SU-DHL-6 (cell line): ENCODE measurements around the gene GPR12.

Source experiments
- H2AFZ ChIP-seq: fragments of 200-600 bp; sonication (generic); 2 replicates; pipeline ENCODE4 v1.6.1; 2014; ENCODE audit warnings: low read depth, mild to moderate bottlenecking, moderate library complexity, mixed read lengths, antibody characterized with exemption, low read length; ENCODE audit not compliant: severe bottlenecking
- H3F3A ChIP-seq: fragments of 200-600 bp; shearing (Covaris generic); 2 replicates; pipeline ENCODE4 v1.6.0; 2016; ENCODE audit warnings: antibody characterized with exemption, mild to moderate bottlenecking; ENCODE audit not compliant: insufficient read depth
- H3K27ac ChIP-seq: fragments of 200-600 bp; sonication (generic); 2 replicates; pipeline ENCODE4 v1.5.1; 2016; ENCODE audit warnings: low read depth, mild to moderate bottlenecking, low read length, moderate library complexity, mixed read lengths
- H3K27me3 ChIP-seq: fragments of 200-600 bp; sonication (generic), shearing (Covaris generic); 2 replicates; pipeline ENCODE4 v1.6.0; 2014; ENCODE audit warnings: mild to moderate bottlenecking, low read length
- H3K36me3 ChIP-seq: fragments of 200-600 bp; sonication (generic); 2 replicates; pipeline ENCODE4 v1.6.1; 2014; ENCODE audit warnings: mild to moderate bottlenecking, low read length, mixed read lengths
- H3K4me2 ChIP-seq: fragments of 300-600, 200-600 bp; shearing (Covaris generic), sonication (generic); 2 replicates; pipeline ENCODE4 v1.6.0; 2014; ENCODE audit warnings: low read length, low read depth, mild to moderate bottlenecking; ENCODE audit not compliant: poor library complexity, severe bottlenecking
- H3K4me3 ChIP-seq: fragments of 200-600 bp; sonication (generic); 2 replicates; pipeline ENCODE4 v1.5.1; 2014; ENCODE audit warnings: antibody characterized with exemption, low read length, mild to moderate bottlenecking, mixed read lengths; ENCODE audit not compliant: insufficient read depth, poor library complexity, severe bottlenecking
- H3K79me2 ChIP-seq: fragments of 200-600 bp; sonication (generic); 2 replicates; pipeline ENCODE4 v1.6.1; 2014; ENCODE audit warnings: mild to moderate bottlenecking, low read length, moderate library complexity; ENCODE audit not compliant: insufficient read depth
- H3K9ac ChIP-seq: fragments of 200-600 bp; sonication (generic); 2 replicates; pipeline ENCODE4 v1.7.0; 2014; ENCODE audit warnings: mild to moderate bottlenecking, low read length
- H3K9me2 ChIP-seq: fragments of 200-600 bp; sonication (generic); replicated peaks from 2 replicates; pipeline ENCODE4 v1.6.1; 2014; ENCODE audit warnings: low read length; ENCODE audit not compliant: insufficient read depth
- H3K9me3 ChIP-seq: fragments of 200-600 bp; sonication (generic); 2 replicates; pipeline ENCODE4 v1.6.1; 2014; ENCODE audit warnings: low read length, mixed read lengths; ENCODE audit not compliant: insufficient read depth
- H4K20me1 ChIP-seq: fragments of 200-600 bp; sonication (generic); 2 replicates; pipeline ENCODE4 v1.6.1; 2014; ENCODE audit warnings: low read depth, mild to moderate bottlenecking, antibody characterized with exemption, low read length, moderate library complexity, mixed read lengths
- CTCF ChIP-seq: fragments of 200-600 bp; sonication (generic); IDR thresholded peaks from one replicate; pipeline ENCODE4 v1.5.1; 2017; ENCODE audit warnings: antibody characterized with exemption, mild to moderate bottlenecking, low read length, moderate library complexity; ENCODE audit not compliant: insufficient read depth, poor library complexity, severe bottlenecking
- EZH2phosphoT487 ChIP-seq: fragments of 200-600 bp; sonication (generic), shearing (Covaris generic); conservative IDR thresholded peaks from 2 replicates; pipeline ENCODE4 v1.6.1; 2018; ENCODE audit warnings: mild to moderate bottlenecking, antibody characterized with exemption, low read length, moderate library complexity, mixed read lengths

Gene GPR12

GRCh38 chr13:26772531-26772930, 11.9 kb upstream of the GPR12 start:
- Histone ChIP-seq H3K4me2 (no peak overlapping the region), H2AFZ (no peak overlapping the region), H3K79me2 (no peaks in the 10 kb centered on the region), H3K4me3 (no peak overlapping the region), H3K27ac (no peak overlapping the region), H3K27me3 (no peaks in the 10 kb centered on the region), H3F3A (no peaks in the 10 kb centered on the region), H3K36me3 (no peaks in the 10 kb centered on the region), H3K9me3 (no peaks in the 10 kb centered on the region), H4K20me1 (no peaks in the 10 kb centered on the region), H3K9ac (no peak overlapping the region), H3K9me2 (no peaks in the 10 kb centered on the region)
- no peak for TF ChIP-seq EZH2phosphoT487
- TF ChIP-seq CTCF = no peak

- no peak for TF ChIP-seq CTCF
- TF ChIP-seq EZH2phosphoT487 = no peak
- no peak overlapping the region for H3K4me3 ChIP-seq
- H3K27ac ChIP-seq = no peak overlapping the region
- no peak overlapping the region for H3K9ac ChIP-seq
- no peak overlapping the region for H2AFZ ChIP-seq
- no peaks in the 10 kb centered on the region for H3K36me3 ChIP-seq
- no peak overlapping the region for H3K4me2 ChIP-seq
- H3K79me2 ChIP-seq = no peaks in the 10 kb centered on the region
- H4K20me1 ChIP-seq = no peaks in the 10 kb centered on the region
- no peaks in the 10 kb centered on the region for H3K27me3 ChIP-seq
- no peaks in the 10 kb centered on the region for H3K9me2 ChIP-seq
- H3K9me3 ChIP-seq = no peaks in the 10 kb centered on the region
- no peaks in the 10 kb centered on the region for H3F3A ChIP-seq
Measured at GRCh38 chr13:26771796-26772195, 11.2 kb upstream of the GPR12 start.

DNA sequence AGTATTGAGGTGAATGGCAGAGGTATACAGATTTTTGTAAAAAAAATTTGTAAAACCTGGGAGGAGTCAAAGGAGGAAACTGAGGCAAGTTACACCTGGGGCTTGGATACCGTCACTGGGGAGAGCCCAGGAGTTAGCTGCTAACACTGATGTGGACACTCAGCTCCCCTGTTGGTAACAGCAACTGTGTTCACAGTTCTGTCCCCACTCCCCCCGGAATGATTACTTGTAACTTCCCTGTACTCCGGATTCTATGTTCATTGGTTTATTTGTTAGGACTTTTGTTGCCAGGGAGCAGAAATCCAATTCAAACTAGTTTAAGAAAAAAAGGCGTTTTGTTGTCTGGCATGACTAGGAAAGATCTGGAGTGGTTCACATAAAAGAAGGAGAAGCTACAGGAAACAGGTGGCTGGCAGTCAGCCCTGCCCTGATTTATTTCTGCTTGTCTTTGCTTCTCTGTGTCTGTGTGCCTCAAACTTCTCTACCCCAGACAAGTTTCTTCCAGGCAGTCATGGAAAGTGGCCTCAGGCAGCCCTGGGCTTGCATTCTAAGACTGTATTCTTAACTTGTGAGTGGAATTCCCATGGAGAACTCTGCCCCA, 2.3 kb upstream of the GPR12 start:
- H3K27me3 ChIP-seq = no peaks in the 10 kb centered on the region
- H3K4me2 ChIP-seq = no peak overlapping the region
- no peaks in the 10 kb centered on the region for H3K79me2 ChIP-seq
- H2AFZ ChIP-seq = no peak overlapping the region
- no peaks in the 10 kb centered on the region for H3F3A ChIP-seq
- no peaks in the 10 kb centered on the region for H3K9me3 ChIP-seq
- H3K9me2 ChIP-seq = no peaks in the 10 kb centered on the region
- H3K36me3 ChIP-seq = no peaks in the 10 kb centered on the region
- H3K9ac ChIP-seq = no peak overlapping the region
- H3K4me3 ChIP-seq = no peak overlapping the region
- no peak for TF ChIP-seq CTCF
- TF ChIP-seq EZH2phosphoT487 = no peak
- no peaks in the 10 kb centered on the region for H4K20me1 ChIP-seq
- no peak overlapping the region for H3K27ac ChIP-seq
